Right renal cortex interstitium (tissue), 3 donors: Measurements from ENCODE around the gene INSIG1. TPM values are rescaled to one million over a fixed set of nuclear protein-coding genes. Genes with fewer than 3 reads are reported as not detected.

ENCODE experiments used
- DNase-seq, 3 donors: peaks; one replicate each; pipeline ENCODE4 v3.0.0-alpha.2; 2013; ENCODE audit warnings: low read depth in 3 of 3, low spot score in 2 of 3
- polyA plus RNA-seq, 3 donors: library from polyadenylated mRNA; unstranded; fragments of 120-200 nt; gene quantifications; one replicate each; pipeline ENCODE4 v1.2.1, GENCODE V29; 2013; ENCODE audit not compliant: insufficient read length in 3 of 3

The INSIG1 gene
- polyA plus RNA-seq, 3 donors, result 30.3 to 36.7 (median 31.1) TPM

DNA sequence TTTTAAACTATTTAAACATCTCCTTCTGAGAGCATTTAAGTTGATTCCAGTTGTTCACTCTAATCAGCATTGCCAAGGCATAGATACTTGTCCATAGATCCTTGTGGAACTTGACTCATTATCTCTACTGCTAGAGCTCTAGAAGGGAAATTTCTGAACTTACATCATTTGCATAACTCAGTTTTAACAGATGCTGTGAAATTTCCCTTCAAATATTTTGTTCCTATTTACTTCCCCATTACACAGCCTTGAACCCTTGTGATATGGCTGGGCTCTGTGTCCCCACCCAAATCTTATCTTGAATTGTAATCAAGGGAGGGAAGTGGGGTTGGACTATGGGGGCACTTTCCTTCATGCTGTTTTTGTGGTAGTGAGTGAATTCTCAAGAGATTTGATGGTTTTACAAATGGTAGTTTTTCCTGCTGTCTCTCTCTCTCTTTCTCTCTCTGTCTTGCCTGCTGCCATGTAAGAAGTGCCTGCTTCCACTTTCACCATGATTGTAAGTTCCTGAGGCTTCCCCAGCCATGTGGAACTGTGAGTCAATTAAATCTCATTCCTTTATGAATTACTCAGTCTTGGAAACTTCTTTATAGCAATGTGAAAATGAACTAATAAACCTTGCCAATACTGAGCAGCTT is 25.4 kb downstream of the INSIG1 start:
- no peak for DNase-seq

DNA sequence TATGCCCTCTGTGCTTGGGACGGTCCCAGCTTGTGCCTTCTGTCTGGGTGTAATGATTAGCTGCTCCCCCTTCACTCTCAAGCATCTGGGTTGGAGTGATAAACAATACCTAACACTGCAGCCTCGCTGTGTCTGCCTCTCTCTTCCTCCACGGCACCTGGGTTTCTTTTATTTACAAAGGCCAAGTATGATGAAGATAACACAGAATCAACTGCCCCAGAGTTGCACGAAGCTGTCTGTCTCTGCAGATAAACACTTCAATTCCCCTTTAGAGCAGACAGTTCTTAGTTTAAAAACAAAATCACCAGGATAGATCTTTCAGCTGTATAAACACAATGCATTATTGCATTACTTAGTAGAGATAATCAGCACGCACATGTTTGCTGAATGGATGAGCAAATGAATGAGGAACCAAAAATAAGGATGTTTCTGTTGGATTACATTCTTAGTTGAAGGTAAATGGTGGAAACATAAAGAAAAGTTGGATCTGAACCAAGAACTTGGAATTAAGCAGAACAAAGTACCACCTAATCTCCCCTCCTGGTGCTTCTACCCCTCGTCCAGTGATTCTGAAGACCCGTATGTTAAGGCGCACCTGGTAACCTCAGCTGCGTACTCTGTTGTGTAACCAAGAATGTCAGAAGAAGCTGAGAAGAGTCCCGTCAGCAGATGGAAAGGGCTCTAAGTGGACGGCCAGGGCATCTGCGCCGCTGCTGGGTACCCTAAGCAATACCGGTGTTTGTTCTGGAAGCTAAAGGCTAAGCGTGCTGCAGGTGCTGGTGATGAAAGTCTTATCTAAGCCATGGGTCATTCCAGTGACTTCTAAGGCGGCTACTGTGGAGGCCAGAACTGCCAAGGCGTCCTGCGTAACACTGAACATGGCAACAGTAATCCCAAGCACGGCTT is 26.6 kb downstream of the INSIG1 start:
- DNase-seq, result no peak

DNA sequence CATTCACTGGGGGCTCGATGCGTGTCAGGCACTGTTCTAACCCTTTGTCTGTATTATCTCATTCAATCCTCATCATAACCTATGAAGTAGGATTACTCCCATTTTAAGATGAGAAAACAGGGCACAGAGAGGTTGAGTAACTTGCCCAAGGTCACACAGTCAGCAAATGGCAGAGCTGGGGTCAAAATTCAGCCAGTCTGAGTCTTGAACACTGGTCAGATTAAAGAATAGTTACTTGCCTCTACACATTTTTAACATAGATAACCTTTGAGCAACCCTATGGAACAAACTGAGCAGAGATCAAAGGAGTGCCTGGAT is 27.2 kb downstream of the INSIG1 start:
- no peak for DNase-seq

DNA sequence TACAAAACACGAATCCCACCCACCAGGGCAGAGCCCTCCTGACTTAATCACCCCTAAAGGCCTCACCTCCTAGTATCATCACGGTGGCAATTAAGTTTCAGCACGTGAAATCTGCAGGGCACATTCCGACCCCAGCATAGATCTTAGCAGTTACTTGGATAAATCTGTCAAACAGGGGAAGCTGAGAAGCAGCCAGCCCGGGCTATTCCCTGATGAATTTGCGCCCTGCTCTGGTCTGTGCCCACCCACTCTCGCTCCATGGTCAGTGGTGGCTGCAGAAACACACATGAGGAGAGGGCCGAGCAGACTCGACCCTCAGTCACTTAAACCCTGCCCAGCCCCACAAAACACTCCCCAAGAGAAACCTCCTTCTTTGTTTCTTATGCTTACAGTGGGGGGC is 28.7 kb downstream of the INSIG1 start:
- DNase-seq, result no peak

DNA sequence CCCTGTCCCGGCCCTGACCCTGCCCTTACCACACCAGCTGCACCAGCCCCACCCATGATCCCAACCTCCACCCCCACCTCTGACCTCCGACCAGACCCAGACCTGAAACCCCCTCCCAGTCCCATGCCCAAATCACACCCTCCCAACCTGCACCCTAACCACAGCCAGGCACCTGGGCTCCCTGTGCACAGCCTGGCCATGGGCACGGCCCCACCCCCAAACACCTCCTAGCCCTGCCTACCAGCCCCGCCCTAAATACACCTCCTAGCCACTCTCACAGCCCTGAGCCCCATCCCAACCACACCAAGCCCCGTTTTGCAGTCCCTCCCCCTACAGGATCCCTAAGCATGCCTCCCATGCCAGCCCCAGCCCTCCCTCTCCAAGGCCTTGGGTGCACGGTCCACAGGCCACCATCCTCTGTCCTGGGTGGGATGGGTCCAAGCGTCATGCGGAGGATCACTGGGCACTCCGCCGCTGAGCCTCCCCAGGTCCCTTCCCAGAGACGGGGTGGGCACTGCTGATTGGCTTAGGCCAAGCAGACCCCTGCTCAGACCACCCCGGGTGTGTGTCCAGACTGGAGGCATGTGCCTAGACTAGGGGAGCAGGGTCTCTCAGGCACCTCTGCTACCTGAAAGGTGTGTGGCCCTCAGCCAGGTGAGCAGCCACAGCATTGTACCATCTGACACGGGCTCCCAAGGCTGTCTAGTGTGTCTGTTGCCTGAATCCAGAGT is 30.1 kb downstream of the INSIG1 start:
- DNase-seq, result no peak

DNA sequence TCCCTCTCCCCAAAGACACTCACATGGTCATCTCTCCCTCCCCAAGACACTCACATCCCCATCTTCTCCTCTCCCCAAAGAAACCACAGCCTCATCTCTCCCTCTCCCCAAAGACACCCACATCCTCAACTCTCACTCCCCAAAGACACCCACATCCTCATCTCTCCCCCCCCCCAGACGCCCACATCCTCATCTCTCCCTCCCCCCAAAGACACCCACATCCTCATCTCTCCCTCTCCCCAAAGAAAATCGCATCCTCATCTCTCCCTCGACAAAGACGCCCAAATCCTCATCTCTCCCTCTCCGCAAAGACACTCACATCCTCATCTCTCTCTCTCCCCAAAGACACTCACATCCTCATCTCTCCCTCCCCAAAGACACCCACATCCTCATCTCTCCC is 31.5 kb downstream of the INSIG1 start:
- no peak for DNase-seq

DNA sequence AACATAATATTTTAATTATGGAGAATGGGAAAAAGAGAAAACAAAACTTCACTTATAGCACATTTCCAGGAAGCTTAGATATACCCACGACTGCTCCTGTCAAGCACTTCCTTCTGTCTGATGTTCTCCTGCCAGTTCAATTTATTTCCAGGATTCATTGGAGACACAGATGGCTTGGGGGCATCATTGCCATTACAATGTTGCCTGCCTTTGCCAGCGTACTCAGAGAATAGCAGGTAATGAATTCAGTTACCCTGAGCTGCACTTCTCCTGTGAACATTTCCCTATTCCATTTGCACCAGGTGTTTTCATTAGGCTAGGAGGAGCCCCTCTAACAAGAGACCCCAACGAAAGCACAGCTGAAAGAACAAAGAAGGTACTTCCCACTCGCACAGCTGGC is 33.7 kb downstream of the INSIG1 start:
- no peak for DNase-seq

DNA sequence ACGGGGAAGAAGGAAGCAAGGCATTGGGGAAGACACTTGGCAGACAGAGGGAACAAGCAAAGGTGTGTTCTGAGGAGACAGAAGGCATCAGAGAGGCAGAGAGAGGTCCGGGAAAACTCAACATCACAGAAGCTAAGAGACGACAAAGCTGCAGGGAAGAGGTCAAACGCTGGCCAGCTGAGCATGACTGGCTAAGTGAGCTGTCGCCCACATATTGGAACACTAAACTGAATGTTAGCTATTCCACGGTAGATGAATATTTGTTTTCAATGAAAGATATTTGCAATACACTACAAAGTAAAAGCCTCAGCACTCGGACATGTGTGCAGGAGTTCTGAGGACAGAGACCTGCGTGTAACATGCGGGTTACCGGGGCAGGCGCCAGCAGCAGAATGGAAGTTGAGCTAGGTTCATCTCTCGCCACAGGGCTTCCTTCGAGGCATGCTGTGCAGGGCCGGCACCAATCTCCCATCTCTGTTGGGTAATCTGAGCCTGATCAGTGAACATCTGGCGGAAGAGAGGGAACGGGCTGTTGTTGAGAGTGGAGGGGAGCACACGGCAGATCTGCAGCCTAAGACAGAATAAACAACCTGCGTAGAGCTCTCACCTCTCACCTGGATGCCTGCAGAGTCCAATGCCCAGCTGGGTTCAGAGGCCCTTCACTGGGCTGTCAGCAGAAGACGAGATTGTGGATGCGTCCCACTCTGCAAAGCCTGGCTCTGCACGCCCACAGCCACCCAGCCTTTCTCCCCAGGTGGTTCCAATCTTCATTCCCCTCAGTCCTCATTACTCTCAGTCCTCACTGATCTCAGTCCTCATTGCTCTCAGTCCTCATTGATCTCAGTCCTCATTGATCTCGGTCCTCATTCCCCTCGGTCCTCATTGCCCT is 35.9 kb downstream of the INSIG1 start:
- no peak for DNase-seq

DNA sequence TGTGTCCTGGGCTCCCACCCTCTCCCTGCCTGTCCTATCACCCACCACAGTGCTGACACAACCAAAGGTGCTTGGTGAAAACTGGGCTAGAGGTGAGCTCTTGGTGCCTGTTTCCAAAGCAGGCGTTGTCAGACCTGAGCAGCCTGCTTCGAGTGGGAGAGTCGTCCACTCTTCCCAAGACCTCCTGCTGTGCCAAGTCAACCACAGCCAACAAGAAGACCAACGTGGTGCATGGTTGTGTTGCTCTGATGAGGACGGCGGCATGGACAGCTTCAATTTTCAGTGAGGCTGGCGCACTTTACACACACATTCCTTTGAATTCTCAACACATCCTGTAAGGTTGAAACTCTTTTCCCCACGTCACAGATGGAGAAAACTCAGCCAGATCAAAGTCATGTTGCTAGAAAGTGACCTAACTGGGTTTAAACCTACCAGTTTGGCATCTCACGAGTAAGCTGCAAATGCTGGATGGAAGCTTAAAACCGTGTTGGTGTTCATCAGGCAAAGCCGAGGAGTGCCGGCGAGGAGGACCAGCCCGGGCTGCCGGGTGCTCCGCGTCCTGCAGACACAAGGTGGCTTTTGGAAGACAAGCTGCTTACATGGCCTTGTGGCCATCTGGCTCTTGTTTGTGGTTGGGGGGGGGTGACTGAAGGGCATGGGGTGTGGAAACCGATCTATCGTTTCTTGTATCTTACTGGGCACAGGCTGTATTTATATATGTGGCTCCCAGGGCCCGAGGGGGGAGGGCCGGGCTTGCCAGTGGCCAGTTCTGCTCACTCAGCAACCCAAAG is 39.3 kb downstream of the INSIG1 start:
- DNase-seq, result no peak

DNA sequence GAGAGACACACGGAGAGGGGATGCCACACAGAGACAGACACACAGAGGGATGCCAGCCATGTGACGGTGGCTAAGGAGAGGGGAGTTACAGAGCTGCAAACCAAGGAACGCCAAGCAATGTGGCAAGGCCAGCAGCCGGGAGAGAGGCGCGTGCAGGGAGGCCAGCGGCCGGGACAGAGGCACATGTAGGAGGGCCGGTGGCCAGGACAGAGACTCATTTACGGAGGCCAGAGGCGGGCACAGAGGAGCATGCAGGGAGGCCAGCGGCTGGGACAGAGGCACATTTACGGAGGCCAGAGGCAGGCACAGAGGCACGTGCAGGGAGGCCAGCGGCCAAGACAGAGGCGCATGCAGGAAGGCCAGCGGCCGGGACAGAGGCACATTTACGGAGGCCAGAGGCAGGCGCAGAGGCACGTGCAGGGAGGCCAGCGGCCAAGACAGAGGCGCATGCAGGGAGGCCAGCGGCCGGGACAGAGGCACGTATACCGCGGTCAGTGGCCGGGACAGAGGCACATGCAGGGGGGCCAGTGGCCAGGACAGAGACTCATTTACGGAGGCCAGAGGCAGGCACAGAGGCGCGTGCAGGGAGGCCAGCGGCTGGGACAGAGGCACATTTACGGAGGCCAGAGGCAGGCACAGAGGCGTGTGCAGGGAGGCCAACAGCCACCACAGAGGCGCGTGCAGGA is 40.4 kb downstream of the INSIG1 start:
- DNase-seq, result no peak

DNA sequence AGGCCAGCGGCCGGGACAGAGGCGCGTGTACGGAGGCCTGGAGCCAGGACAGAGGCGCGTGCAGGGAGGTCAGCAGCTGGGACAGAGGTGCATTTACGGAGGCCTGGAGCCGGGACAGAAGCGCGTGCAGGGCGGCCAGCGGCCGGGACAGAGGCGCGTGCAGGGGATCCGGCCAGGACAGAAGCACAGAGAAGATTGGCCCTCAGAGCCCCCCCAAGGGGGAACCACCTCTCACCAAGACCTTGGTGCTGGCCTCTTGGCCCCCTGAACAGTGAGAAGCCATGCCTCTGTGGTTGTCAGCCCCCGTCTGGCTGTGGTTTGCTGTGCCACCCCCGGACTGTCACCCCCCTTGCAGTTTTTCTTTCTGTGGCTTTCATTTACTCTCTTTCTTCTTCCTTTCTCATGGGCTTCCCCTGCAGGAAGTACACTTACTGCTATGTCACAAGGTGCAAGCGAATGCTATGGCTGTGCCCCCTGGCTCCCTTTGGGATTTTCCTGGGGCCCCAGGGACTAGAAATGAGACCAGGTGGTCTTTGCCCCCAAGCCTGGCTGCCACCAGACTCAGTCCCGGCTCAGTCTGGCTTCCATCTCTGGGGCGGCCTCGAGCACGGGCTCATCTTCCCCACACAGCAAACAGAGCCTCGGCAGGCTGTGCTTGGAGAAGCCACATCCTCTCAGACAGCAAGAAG is 41.1 kb downstream of the INSIG1 start:
- DNase-seq, result no peak

DNA sequence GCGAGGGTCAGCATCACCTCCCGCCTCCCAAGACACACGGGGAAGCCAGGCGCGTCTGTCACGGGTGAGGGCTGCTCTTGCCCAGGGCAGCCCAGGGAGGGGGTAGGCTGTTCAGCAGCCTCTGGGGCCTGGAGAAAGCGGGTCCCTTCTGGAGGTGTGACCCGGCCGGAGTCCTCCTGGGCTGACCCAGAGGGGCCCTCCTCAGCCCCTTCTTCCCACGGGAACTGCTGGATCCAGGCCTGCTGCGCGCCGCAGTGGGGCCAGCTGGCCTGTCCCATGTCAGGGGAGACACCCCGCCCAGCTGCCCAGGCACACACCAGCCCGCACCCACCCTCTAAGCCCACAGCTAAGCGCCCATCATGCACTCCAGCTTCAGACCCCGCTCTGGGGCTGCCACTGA is 41.8 kb downstream of the INSIG1 start:
- DNase-seq, result no peak

DNA sequence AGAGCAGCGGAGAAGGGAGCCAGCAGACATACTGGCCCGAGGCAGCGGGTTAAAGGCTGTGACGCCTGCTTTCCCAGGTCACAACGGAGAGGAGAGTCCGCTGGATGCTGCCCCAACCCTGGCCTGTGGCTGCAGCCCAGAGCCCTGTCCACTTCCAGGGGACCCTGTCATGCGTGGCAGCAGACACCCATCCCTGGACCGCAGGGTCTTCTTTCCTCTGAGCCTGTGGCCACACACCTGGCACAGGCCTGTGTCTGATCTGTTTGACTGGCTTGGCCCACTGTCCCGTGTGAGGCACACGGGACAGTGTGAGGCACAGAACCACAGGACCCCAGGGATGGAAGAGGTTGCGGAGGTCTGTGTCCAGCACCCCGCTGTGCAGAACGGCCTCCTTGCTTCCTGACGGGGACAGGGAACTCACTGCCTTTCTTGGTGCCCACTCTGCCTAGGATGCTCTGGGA is 42.4 kb downstream of the INSIG1 start:
- DNase-seq, result no peak

DNA sequence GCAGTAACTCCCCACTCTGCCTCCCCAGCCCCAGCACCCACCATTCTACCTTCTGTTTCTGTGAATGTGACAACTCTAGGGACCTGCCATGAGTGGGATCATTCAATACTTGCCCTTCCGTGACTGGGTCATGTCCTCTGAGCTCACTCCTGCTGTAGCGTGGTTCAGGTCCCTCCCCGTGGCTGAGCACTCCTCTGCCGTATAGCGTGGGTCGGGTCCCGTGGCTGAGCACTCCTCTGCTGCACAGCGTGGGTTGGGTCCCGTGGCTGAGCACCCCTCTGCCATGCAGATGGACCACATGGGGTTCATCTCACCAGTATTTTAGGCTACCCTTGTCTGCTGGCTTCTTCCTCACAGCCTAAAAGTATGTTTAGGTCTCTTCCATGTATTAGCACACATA is 43.0 kb downstream of the INSIG1 start:
- no peak for DNase-seq

DNA sequence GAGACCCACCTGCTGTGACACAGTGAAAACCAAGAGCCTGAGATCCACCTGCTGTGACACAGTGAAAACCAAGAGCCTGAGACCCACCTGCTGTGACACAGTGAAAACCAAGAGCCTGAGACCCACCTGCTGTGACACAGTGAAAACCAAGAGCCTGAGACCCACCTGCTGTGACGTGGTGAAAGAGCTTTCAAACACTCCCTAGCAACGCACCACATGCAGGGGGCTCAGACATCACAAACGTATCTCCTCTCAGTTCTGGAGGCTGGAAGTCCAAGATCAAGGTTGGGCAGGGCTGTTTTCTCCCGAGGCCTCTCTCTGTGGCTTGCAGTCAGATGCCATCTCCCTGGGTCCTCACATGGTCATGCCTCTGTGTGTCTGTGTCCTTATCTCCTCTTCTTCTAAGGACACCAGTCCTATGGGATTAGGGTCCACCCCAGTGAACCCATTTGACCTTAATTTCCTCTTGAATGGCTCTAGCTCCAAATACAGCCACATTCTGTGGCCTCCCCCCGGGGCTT is 43.8 kb downstream of the INSIG1 start:
- no peak for DNase-seq

DNA sequence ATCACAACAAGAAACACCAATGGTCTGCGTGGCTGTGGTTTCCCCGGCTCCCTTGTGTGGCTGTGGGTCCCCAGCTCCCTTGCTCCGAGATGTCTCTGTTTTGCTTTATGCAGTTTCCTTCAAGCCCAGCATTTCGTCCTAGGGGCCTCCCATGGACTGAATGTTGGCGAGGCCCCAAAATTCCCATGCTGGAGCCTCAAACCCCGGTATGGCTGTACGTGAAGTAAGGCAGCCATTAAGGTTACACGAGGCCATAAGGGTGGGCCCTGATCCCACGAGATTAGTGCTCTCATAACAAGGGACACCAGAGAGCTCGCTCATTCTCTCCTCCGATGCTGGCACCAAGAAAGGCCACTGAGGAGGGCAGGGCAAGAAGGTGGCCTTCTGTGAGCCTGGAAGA is 44.6 kb downstream of the INSIG1 start:
- DNase-seq, result no peak

DNA sequence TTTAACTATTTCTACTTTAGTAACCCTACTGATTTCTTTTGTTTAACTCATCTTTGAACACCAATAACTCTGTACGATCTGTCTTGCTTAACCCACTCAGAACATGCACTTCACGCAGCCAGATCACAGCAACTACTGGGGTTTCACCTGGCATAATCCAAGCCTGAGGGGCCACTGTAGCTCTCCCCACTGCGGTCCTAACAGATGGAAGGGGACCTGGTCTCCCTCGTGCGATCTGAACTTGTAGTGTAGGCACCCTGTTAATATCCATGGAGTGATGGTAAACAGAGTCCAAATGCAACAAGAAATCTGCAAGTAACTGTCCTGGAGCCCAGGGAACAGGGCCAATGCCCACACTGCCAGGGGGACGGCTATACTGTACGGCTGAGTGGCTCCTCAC is 45.5 kb downstream of the INSIG1 start:
- no peak for DNase-seq

DNA sequence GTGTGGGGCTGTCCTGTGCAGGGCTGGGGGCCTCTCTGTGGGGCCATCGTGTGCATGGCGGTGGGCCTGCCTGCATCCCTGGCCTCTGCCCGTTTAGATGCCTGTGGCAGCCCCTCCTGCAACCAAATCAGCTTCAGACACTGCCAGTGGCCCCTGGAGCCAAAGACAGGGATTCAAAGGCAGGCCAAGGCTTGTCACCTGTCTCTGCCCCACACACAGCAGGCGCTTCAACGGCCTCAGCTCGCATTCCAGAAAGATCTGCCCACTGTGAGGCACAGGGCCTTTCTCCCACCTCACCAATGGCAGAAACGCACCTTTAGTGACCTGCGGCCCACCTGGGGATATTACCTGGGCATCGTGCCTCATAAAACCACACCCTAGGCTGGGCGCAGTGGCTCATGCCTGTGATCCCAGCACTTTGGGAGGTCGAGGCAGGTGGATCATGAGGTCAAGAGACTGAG is 46.0 kb downstream of the INSIG1 start:
- DNase-seq, result no peak
